OCI-M1 (cell line): ENCODE measurements around the gene RAB3A.

Experiments
- DNase-seq: peaks from one replicate; lab custom pipeline; 2025; lab: John Stamatoyannopoulos, UW

The RAB3A gene, protein sequence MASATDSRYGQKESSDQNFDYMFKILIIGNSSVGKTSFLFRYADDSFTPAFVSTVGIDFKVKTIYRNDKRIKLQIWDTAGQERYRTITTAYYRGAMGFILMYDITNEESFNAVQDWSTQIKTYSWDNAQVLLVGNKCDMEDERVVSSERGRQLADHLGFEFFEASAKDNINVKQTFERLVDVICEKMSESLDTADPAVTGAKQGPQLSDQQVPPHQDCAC

DNA sequence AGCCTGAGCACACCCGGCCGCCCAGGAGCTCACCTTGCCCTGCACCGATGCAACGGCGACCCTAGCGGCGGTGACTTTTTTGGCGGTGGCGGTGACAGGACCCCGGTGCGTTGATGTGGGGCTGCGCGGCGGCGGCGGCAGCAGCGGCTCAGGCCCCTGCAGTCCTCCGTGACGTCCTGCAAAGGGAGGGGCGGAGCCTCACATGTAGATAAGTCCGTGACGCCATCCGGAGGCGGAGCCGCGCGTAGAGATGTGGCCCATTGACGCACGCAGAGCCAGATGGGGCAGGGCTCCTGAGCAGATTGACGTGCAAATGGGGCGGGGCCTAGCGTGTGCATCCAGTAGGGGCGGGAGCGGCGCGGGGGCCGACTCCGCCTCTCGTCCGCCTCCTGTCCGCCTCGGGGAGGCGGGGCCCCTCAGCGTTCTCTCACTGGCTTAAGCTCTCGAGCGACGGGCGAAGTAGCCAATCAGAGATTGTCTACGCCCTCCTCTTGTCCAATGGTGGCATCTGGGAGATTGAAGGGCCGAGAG is at the start of gene RAB3A:
RAB3A (minus strand) TSS at position 180 of the 531 bp plus-strand sequence. CDS start 1,302 bp downstream, outside the sequence.
- peak; percentile 100 for DNase-seq

DNA sequence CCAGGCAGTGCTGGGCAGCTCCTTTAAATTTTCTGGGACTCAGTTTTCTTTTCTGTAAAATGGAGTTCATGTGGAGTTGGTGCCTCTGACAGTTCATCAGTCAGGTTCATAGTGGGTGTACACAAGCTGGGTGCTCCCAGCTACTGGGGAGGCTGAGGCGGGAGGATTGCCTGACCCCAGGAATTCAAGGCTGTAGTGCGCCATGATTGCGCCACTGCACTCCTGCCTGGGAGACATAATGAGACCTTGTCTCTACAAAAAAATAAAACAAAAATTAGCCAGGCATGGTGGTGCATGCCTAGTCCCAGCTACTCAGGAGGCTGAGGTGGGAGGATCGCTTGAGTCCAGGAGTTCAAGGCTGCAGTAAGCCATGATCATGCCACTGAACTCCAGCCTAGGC is 49.3 kb upstream of the RAB3A start:
- DNase-seq = no peak

DNA sequence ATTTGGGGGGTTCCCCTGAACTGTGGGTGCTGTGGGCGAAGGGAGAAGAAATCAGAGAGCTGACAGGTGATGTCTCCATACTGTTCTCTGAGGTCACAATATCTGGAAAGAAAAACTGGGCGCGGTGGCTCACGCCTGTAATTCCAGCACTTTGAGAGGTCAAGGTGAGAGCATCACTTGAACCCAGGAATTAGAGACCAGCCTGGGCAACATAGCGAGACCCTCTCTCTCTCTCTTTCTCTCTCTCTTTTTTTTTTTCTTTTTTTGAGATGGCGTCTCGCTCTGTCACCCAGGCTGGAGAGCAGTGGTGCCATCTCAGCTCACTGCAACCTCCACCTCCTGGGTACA is 48.5 kb upstream of the RAB3A start:
- DNase-seq = no peak

DNA sequence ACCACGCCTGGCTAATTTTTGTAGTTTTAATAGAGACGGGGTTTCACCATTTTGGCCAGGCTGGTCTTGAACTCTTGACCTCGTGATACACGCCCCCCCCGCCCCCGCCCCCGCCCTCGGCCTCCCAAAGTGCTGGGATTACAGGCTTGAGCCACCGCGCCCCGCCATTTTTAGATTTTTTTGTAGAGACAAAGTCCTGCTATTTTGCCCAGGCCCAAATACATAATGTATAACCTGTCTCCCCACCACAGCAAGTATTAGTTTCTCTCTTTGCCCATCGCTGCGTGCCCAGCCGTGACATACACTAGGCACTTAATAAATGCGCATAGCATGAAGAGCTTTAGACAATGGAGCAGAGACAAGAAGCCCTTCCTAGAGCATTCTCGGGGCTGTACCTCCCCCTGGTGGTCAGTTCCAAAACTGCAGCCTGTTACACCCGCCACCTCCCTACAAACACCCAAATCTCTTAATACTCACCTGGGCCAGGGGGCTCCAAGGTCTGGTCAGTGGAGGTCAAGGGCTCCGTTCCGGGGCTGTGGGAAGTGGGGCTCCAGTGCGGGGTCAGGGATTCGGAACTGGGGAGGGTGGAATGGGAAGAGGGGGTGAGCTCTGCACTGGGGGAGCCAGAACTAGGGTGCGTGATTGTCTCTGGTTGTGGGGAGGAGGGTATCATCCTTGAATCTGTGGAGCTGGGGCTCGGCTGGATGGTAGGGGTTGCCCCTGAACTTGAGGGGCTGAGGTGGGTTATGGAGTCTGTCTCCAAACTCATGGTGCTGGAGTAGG is 47.9 kb upstream of the RAB3A start:
- peak; percentile 85 for DNase-seq

DNA sequence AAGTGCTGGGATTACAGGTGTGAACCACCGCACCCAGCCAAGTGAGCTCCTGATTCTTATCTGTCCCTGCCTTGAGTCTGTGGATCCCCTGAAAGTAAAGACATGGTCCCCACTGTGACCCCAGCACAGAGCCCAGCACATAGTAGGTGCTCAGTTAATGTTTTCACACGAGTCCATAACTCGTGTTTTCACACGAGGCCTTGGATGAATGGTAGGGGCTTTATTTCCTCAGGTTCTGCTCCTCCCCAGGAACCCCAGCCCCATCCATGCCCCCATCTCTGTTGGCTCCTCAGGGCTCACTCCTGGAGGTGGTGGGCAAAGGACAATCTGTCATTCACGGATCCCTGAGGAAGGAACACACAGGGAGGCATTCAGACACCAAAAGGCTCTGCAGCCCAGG is 46.0 kb upstream of the RAB3A start:
- DNase-seq = no peak

DNA sequence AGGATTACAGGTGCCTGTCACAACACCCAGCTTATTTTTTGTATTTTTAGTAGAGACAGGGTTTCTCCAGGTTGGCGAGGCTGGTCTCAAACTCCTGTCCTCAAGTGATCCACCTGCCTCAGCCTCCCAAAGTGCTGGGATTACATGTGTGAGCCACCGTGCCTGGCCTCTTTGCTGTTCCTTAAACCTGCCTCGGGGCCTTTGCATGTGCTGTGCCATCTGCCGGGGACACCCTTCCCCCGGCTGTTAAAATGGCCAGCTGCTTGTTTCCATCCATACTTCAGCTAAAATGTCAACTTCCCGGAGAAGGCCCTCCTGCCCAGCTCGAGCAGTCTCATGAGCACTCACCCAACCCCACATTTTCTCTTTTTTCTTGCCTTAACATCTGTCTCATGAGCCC is 41.5 kb upstream of the RAB3A start:
- no peak for DNase-seq

DNA sequence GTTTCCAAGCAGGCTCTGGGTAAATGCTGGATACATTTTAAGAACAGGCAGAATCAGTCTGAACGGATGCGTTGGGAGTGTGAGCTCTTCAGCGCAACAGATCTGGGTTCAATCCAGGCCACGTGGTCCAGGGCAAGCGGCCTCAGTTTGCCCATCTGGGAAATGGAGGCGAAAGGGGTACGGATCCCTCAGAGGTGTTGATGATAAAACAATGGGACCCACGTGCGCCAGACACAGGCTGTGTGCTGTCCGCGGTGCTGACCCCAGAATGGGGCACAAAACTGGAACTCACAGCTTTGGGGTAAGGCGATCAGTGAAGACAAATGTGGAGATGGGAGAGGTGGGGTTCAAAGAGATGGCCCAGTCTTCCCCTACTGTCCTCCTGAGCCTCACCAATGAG is 35.5 kb upstream of the RAB3A start:
- DNase-seq = no peak

DNA sequence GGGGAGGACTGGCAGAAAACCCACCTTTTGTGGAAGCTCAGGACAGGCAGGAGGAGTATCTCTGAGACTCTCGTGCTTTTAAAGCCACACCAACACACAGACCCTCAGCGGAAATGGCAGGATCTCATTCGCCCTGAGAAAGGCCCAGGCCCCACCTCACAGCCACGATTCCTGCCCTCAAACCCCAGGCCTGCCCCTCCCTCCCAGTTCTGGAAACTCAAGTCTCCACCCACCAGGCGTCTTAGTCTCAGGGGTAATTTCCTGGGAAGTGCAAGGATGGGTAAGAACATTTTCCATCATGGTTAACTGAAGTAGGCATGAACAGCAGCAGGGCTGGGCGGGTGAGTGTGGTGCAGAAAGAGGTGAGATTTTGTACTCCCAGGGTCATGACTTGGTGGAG is 30.4 kb upstream of the RAB3A start:
- no peak for DNase-seq

DNA sequence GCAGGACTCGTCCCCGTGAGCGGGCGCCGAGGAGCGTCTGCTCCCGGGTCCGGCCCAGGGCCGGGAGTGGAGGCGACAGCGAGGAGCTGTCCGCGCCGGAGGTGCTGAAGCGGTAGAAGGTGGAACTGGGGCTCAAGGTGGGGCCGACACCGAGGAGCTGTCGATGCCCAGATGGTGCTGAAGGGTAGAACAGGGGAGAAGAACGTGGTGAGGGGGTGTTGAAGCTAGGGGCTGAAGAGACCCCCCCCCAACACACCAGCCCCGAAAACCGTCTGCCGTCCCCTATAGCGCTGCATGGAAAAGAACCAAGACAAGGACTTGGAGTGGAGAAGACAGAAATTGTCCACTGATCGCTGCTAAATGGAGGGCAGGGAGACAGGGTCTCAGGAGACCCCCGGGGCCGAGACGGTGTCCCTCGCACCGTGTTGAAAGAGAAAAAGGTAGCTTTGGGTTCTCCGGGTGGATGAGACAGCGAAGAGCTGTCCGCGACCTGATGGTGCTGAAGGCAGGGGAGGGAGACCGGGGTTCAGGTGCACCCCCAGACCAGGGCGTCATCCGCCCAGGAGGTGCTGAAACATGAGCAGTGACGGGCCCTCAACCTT is 29.5 kb upstream of the RAB3A start:
- peak; percentile 65 for DNase-seq

DNA sequence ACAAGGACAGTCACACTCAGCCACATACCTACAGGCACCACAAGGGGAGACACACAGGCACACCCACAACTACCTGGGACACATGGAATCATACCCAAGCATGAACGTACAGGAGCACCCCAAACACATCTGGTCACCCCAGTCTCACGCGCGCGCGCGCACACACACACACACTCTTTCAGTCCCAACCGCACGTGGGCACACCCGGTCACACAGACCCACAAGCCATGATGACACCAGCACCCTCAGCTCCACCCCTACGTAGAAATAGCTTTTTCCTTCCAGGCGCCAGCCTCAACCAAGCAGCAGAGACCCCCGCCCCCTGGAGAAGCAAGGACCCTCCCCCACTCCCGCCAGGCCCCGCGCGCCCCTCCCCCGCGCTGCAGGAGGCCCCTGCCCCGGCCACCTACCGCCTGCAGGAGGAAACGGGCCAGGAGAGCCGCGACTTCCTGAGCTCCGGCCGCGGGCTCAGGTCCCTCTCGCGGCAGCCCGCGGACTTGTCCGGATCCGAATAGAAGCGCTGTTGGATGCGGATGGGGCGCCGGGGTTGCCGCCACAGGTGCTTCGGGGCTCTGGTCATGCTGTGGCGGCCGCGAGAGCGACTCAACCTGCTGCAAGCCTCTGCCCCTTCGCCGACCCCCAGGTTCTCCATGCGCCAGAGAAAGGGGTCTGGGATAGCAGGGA is 28.8 kb upstream of the RAB3A start:
- DNase-seq = no peak

DNA sequence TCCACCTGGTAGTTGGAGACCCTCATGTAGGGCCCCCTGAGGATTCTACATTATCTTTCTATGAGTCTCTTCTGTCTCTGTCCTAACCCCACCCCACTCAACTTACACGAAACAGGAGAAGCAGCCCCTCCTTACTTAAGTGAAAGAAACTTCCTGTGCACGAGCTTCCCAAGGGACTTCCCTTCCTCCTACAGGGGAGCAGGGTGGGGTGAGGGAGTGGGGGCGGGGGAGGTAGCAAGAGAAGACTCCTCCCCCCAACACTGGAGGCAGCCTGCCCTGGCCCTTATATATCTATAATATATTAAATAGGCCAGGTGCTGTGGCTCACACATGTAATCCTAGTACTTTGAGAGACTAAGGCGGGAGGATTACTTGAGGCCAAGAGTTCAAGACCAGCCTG is 27.9 kb upstream of the RAB3A start:
- DNase-seq = no peak

DNA sequence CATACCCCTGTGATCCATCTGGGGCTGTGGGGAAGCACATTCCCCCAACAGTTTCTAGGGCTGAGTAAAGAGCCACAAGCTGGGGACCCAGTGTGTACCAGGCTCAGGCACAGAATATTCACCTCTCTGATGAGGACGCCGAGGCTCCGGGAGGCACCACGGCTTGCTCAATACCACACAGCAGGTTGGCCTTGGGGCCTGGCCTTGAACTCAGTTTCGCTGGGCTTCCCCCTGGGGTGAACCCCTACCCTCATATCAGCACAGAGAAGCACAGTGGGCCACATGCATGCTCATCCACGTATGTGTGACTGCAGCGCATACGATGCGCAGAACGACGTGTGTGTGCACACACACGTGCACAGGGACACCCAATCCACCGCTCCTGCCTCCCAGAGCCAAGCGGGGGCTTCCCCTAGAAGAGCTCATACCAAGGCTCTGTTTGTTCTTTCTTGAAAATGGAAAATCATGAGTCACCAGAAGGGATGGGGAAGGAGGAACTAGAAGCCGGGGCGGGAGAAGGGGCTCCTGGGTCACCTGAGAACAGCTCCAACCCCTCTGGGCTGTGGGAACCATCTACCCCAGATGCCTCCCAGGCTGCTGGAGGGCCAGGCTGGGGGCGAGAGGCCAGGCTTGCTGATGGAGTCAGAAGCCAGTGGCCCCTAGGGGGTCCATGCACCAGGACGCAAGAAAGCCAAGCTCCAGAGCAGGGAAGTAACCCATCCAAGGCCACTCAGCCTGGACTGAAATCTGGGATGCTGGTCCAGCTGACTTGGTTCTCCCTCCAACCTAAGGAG is 27.3 kb upstream of the RAB3A start:
- DNase-seq = peak; percentile 12

DNA sequence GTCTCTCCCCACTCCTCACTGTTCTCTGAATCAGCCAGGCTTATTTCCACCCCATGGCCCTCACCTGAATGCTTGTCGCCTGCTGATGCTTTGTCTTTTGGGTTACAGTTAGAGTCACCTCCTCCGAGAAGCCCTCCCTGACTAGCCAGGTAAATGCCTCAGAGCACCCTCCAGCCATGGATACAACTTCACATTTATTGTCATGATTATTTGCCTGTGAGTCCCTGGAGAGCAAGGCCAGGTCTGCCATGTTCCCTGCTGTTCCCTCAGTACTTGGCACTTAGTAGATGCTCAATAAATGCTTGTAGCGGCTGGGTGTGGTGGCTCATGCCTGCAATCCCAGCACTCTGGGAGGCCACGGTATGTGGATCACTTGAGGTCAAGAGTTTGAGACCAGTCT is 26.1 kb upstream of the RAB3A start:
- DNase-seq = no peak

DNA sequence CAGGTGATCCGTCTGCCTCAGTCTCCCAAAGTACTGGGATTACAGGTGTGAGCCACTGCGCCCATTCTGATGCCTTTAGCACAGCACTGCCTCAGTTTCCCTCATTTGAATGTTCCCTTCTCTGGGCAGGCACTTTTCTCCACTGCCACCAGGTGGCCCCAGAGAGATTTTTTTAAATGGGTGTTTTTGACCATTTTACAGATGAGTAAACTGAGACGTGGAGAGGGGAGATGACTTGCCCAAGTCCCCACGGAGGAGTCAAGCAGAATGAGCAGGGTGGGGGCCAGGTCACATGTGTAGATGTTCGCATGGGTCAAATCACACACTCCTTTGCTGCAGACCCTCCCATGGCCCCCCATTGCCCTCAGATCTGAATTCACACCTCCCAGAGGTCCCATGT is 25.6 kb upstream of the RAB3A start:
- no peak for DNase-seq

DNA sequence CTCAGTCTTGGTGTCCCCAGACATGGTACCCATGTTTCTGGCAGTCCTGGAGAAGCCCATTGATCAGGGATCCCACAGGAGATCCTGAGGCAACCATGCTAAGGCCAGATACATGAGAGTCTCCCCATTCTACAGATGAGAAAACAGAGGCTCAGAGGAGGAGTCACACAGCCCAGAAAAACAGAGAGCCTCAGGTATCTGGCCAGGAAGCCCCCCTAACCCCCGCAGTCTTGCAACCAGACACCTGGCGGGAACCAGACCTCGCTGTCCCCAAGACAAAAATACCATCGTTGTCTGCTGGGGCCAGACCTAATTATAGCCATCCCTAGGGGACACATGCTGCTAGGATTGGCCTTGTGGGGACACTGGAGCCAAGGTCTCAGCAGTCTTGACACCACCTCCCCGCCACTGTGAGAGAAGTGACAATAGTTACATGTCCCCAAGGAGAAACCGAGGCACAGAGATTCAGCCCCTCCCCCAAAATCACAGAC is 24.0 kb upstream of the RAB3A start:
- no peak for DNase-seq

DNA sequence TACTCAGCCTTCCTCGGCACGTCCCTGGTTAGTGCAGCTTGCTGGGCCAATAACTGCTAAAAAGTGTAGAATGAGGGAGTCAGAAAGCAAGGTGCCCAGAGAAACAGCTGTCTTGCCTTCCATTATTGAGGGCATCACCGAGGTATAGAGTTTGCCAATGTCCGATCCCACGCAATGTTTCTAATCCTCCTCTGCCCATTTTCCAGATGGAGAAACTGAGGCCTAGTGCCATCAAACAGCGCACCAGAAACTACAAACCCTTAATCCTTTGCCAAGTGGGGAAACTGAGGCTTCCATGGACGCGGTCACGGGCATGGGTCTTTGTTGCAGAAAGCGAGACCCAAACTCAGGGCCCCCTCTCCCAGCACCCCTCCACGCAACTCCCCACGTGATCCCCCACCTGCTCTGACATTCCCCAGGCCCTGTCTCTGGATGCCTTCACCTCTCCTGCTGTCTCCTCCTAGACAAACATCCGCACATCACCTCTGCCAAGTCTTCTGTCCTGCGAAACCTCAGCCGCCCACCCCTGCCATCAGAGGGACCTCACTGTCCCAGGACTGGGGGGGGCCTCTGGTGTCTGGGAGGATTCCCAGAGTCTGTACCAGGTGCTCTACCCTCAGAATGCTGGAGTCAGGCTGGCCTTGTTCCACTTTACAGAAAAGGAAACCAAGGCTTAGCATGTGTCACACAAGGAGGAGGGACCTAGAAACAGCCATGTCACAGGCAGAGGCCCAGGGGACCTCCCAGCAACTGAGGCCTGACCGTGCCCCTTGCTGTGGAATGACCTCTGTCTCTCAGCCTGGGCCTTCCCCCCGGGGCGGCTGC is 23.3 kb upstream of the RAB3A start:
- DNase-seq = no peak

DNA sequence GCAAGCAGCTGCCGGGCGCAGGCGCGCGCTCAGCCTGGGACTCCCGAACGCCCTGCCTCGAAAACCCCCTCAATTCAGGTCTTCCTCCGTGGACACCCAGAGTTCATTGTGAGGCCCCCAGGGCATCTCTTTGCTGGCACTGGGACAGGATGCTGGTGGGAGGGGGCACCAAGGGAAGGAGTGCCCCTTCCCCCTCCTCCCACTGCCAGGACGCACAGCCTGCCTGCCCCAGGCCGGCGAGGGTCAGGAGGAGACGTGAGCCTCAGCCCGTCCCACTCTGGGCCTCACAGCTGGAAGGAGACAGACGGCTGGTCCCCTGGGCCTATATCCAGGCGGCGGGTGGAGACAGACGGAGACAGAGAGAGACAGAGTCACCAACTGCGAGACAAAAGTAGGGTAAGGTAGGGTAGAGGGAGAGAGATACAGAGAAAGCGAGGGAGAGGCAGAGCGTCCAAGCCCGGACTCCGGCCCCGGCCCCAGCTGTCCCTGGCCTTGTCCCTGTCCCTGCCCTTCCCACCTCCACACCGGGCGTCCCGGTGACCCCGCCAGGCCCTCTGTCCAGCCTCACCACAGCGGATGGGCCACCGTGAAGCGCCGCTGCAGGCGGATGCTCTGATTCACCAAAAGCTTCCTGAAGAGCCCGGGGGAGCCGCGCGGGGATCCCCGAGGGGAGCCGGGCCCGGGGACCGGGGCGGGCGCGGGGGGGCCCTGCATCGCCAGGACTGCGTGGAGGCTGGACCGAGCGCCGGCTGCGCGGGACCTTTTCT is 22.0 kb upstream of the RAB3A start, which contains the start of gene PDE4C:
PDE4C (minus strand) TSS at position 737 of the 767 bp plus-strand sequence; CDS start at position 714, 23 bp downstream.
- DNase-seq = no peak

DNA sequence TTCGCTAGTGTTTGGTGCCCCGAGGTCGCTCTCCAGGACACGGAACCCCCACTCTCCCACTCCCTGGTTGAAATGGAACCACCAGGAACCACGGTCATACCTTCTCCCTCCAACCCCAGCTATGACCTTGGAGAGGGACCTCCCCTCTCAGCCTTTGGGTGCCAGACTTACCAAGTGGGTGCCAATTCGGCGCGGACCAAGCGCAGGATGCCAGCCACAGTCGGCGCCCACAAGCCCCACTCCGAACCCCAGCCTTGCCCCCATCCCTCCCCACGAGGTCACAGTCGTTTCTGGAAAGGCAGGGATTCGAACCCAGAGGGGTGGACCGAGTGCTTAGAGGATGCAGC is 21.5 kb upstream of the RAB3A start:
- no peak for DNase-seq

DNA sequence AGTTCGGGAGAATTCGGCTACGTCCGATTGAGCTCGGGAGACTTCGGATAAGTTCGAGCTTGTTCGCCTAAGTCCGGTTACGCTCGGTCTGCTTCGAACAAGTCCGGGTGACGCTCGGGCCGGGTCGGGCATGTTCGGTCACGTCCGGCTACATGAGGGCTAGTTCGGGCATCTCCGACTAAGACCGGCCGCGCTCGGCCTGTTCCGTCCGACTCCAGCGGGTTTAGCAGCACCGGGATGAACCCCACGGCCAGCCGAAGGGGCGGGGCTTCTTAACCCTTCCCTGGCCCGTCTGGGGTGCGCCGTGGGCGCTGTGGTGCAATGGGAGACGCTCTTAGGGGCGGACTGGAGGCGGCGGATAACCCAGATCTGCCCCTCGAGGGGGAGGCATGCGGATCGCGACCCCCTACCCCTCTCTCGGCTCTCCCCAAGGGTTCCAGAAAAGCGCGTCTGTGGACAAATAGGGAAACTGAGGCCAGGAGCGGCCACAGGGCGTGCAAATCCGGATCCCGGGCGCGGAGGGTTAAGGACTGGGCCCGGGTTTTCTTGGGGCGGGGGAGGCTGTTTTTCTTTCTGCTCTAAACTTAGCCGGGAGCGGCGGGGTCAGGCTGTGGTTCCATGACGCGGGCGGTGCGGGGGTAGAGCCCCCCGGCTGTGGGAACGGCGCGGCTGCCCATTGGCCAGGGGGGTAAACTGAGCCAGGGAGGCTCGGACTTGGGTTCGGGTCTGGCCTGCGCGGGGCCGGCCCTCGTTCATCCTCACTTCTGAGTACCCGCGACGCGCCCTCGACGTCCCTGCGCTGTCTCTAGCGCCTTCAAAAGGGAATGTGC is 20.9 kb upstream of the RAB3A start:
- DNase-seq = peak; percentile 99
